H1 (cell line): ENCODE results near the gene ASS1. TPM values are rescaled to one million over a fixed set of nuclear protein-coding genes. Genes with fewer than 3 reads are reported as not detected.

Source experiments
- GTF2F1 ChIP-seq: IDR thresholded peaks from 2 replicates; pipeline ENCODE4 v1.6.1; 2012; ENCODE audit warnings: low read depth, low read length, improper control_type of control experiment, borderline replicate concordance
- KDM4A ChIP-seq: IDR thresholded peaks from one replicate; pipeline ENCODE4 v1.7.1; 2012; ENCODE audit warnings: low read depth, mild to moderate bottlenecking, moderate library complexity, low read length, inconsistent platforms; ENCODE audit not compliant: severe bottlenecking
- NANOG ChIP-seq: IDR thresholded peaks from 2 replicates; pipeline ENCODE4 v1.6.1; 2011; ENCODE audit warnings: low read length, low read depth, mild to moderate bottlenecking, inconsistent platforms; ENCODE audit not compliant: insufficient read depth, poor library complexity, severe bottlenecking
- RNF2 ChIP-seq: fragments of 200-900, 300-1000 bp; sonication (generic); IDR thresholded peaks from 2 replicates; pipeline ENCODE4 v1.7.1; 2016; ENCODE audit warnings: borderline replicate concordance, low read depth, mild to moderate bottlenecking, antibody characterized with exemption, low read length; ENCODE audit not compliant: poor library complexity, severe bottlenecking; ENCODE audit errors: missing control alignments
- SP4 ChIP-seq: IDR thresholded peaks from 2 replicates; pipeline ENCODE4 v1.6.1; 2012; ENCODE audit warnings: low read length, inconsistent platforms
- TAF1 ChIP-seq: IDR thresholded peaks from 2 replicates; pipeline ENCODE4 v1.6.1; 2011; ENCODE audit warnings: mild to moderate bottlenecking, low read depth, low read length
- TBP ChIP-seq: IDR thresholded peaks from 2 replicates; pipeline ENCODE4 v1.6.1; 2011; ENCODE audit warnings: low read depth, low read length, improper control_type of control experiment
- polyA plus RNA-seq, 7 experiments: library from polyadenylated mRNA; depleted of rRNA in 3 of 7; stranded (reverse) in 5 of 7; unstranded in 2 of 7; fragments of >200 nt in 5 of 7; fragments of 200-250 nt in 2 of 7; gene quantifications; 1 replicate in 5 of 7; 2 replicates in 1 of 7; 4 replicates in 1 of 7; pipeline versions ENCODE4 v1.2.1 to v1.2.3, GENCODE V29; 2011 to 2013; ENCODE audit warnings: missing spikeins in 2 of 7, mixed read lengths in 2 of 7
- total RNA-seq: library from RNA; stranded (reverse); fragmentation: NEBNext Ultra II Directional; extraction: Animal tissue kit (Norgen Biotek cat#: 25700); gene quantifications from 2 replicates; pipeline ENCODE4 v1.2.1, GENCODE V29; 2021
- TF ChIP-seq, protein P1 (sequence below), 3 experiments: IDR thresholded peaks; 1 replicate in 2 of 3; 2 replicates in 1 of 3; pipeline versions ENCODE4 v1.5.1 to v1.6.1; 2011; ENCODE audit warnings: low read length in 3 of 3, mild to moderate bottlenecking in 3 of 3, inconsistent platforms in 2 of 3, low read depth in 1 of 3, moderate library complexity in 1 of 3; ENCODE audit not compliant: insufficient read depth in 1 of 3; ENCODE audit errors: control extremely low read depth in 1 of 3

Gene ASS1
- total and polyA plus RNA-seq, 2 of the 8 experiments (the other 6 are each of a cell fraction or from before 2014, with no cell fraction given) = 108 to 296 TPM

GRCh38 chr9:130543368-130543767 is 98.6 kb downstream of the ASS1 start (continued):
- TF ChIP-seq, protein P1, sequence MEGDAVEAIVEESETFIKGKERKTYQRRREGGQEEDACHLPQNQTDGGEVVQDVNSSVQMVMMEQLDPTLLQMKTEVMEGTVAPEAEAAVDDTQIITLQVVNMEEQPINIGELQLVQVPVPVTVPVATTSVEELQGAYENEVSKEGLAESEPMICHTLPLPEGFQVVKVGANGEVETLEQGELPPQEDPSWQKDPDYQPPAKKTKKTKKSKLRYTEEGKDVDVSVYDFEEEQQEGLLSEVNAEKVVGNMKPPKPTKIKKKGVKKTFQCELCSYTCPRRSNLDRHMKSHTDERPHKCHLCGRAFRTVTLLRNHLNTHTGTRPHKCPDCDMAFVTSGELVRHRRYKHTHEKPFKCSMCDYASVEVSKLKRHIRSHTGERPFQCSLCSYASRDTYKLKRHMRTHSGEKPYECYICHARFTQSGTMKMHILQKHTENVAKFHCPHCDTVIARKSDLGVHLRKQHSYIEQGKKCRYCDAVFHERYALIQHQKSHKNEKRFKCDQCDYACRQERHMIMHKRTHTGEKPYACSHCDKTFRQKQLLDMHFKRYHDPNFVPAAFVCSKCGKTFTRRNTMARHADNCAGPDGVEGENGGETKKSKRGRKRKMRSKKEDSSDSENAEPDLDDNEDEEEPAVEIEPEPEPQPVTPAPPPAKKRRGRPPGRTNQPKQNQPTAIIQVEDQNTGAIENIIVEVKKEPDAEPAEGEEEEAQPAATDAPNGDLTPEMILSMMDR (IDR thresholded peaks at IDR 0.05; ENCODE audit: control extremely low read depth in 1 of 3, insufficient read depth in 1 of 3, low read depth in 1 of 3, low read length in 3 of 3) = no peak
- no peak for TF ChIP-seq GTF2F1
- no peak for TF ChIP-seq TAF1
- no peak for TF ChIP-seq RNF2
- no peak for TF ChIP-seq NANOG
- no peak for TF ChIP-seq KDM4A
- no peak for TF ChIP-seq SP4
- TF ChIP-seq TBP = no peak
- TF ChIP-seq, all 59 proteins: peak for 0
